EL (cell line): ENCODE results near the gene ZFYVE28.
"Not testable (repeated sequence)": the region's sequence is repeated elsewhere in the genome, so short reads cannot be mapped to it uniquely, and the experiment has no call there.

Experiments used
- DNase-seq: peaks from one replicate; pipeline ENCODE4 v3.0.0-alpha.2; 2016

Gene ZFYVE28

GRCh38 chr4:2388429-2389182 lies 29.8 kb downstream of the ZFYVE28 start:
- no peak for DNase-seq

GRCh38 chr4:2387829-2388228 lies 30.6 kb downstream of the ZFYVE28 start:
- no peak for DNase-seq

DNA sequence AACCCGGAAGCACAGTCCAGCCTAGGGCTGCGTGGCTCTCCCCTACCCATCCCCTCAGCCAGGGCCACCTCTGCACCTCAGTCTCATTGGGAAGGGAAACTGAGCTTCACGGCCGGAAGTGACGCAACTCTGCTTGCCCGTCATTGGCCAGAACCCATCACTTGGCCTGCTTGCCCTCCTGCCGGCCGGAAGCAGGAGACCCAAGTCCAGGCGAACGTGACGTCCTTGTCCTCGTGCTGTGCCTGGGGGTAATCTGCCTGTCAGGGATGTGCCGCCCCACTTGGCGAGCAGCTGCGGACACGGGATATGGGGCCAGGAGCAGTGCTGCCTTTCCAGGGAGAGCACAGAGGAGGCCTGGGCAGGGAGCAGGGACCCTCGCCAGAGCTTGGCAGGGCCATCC lies 31.2 kb downstream of the ZFYVE28 start:
- DNase-seq: no peak

DNA sequence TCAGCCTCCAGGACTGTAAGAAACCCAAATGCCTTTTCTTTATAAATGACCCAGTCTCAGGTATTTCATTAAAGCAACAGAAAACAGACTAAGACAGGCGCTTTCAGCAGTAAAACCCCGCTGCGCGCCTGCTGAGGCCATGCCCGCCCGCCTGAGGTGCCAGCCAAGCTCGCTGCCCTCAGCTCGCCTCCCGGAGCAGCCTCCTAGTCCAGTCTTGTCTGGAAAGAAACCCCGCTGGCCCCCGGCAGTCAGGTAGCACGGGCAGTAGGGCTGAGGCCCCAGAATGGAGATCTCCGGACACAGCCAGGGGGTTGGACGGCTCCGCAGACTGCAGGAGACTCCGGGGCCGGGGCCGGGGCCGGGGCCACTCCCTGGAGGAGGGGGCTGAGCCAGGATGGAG lies 31.7 kb downstream of the ZFYVE28 start:
- no peak for DNase-seq

DNA sequence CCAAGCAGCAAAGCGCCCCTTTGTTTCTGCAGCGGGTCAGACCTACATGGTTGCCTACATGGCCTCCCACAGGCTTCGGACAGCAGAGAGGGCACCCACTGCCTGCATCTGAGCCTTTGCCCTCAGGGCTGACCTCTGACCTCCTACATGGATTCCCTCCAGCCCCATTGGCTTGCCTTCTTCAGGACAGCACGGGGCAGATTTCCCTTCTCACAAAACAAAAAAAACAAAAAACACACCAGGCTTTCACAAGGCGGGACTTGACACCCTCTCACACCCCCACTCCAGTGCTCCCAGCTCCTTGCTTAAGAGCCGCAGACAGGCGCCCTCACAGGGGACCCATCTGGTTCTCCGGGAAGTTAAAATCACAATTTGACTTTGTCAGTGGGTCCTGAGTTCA lies 32.9 kb downstream of the ZFYVE28 start:
- no peak for DNase-seq

GRCh38 chr4:2384245-2384644 lies 34.2 kb downstream of the ZFYVE28 start:
- DNase-seq: no peak

DNA sequence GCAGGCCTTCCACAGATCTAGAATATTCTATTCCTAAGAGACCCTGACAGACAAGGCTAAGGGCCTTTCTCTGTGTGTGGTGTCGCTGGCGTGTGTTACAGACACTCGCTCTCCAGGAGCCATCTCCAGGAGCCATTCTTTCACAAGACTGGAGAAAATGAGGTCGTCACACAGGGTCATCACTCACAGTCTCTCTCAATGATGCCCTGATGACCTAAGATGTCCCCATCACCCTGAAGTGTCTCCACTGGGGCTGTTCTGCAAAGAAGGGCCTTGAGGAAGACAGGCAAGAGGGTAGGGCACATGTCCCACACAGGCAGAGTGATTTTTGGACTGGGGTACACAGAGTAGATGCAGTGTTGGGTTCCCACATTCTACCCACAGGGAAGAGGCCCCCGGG lies 34.7 kb downstream of the ZFYVE28 start:
- no peak for DNase-seq

DNA sequence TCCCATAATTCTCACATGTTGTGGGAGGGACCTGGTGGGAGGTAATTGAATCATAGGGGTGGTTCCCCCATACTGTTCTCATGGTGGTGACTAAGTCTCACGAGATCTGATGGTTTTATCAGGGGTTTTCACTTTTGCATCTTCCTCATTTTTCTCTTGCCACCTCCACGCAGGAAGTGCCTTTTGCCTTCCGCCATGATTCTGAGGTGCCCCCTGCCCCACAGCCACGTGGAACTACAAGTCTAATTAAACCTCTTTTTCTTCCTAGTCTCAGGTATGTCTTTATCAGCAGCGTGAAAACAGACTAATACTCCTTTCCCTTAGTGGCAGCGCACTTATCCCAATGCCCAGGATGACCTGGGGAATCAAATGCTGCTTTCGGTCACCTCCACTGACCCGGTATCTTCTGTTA lies 35.2 kb downstream of the ZFYVE28 start:
- not testable (repeated sequence) for DNase-seq

- DNase-seq: not testable (repeated sequence)
Measured at GRCh38 chr4:2382769-2383202, 35.7 kb downstream of the ZFYVE28 start.

- not testable (repeated sequence) for DNase-seq
Measured at GRCh38 chr4:2380589-2380988, 37.9 kb downstream of the ZFYVE28 start.

- no peak for DNase-seq
Measured at GRCh38 chr4:2378898-2379297, 39.5 kb downstream of the ZFYVE28 start.

DNA sequence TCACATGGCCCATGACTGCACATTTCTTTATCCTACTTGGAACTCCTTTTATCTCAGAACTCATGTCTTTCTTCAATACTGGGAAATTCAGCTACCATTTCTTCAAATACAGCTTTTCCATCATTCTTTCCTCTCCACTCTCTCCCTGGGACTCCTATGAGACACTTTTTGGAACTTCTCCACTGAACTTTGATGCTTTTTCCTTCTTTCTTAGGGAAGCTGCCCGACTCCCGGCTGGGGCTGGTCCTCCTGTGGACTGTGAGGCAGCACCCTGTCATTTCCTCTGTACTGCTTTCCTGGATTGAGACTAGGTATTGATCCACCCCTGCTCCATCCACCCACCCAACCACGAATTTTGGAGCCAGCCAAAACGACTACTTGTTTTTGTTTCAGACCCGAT lies 40.0 kb downstream of the ZFYVE28 start:
- no peak for DNase-seq

DNA sequence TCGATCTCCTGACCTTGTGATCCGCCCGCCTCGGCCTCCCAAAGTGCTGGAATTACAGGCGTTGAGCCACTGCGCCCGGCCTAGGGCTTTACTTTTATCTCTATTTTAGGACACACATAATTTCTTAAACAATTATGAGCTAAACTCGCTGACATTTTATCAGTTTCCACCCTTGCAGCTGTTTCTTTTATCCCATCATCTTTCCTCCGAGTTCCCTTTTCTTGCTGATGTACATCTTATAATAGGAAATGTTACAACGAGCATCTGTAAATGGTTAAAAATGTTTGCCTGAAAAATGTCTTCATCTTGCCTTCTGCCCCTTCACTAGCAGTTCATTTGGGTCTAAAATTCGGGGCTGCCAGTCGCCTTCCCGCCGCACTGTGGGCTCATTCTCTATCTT lies 41.2 kb downstream of the ZFYVE28 start:
- DNase-seq: no peak

GRCh38 chr4:2375427-2375826 lies 43.0 kb downstream of the ZFYVE28 start:
- DNase-seq: no peak

DNA sequence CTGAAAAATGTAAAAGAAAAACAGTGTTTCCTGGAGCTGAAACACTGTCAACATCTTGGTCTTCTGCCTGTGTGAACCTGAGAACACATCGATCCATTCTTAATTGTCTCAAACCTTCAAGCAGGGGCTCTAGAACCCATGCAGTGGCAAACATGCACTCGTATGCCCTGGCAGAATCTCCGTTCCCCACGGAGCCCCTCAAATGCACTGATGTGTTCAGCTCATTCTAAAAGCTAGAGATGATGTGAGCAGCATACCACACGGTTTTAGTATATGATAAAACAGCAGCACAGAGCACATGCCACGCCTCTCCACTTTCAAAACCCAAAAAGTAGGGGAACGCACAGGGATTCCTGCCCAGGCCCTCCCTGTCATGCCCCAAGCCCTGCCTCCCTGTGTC lies 44.9 kb downstream of the ZFYVE28 start:
- no peak for DNase-seq

GRCh38 chr4:2372488-2373030 lies 45.9 kb downstream of the ZFYVE28 start:
- no peak for DNase-seq

GRCh38 chr4:2371765-2372487 lies 46.5 kb downstream of the ZFYVE28 start:
- no peak for DNase-seq

GRCh38 chr4:2370597-2371320 lies 47.7 kb downstream of the ZFYVE28 start:
- no peak for DNase-seq

DNA sequence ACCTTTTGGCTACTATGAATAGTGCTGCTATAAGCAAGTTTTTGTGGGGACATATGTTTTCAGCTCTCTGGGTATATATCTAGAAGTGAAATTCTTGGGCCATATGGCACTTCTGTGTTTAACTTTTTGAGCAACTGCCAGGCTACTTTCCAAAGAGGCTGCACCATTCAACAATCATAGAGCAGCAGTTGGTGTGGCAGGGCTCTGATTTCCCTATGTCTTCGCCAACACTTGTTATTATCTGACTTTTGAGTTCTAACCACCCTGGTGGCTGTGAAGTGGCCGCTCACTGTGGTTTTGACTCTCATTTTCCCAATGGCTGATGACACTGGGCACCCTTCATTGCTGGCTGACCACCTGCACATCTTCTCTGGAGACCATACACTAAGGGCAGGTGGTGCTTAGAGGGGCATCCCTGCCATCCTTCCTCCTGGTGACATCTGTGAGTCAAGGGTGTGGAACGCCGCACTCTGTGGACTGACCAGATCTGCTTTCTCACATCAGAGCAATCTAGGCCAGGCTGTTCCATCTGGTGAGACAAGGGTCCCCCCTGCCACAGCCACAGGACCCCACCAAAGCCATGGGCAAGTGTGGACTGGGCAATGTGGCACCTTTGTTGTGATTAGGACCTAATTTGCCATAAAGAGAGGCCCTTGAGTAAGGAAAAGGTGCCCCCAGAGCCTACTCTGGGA lies 49.6 kb downstream of the ZFYVE28 start:
- DNase-seq: no peak

DNA sequence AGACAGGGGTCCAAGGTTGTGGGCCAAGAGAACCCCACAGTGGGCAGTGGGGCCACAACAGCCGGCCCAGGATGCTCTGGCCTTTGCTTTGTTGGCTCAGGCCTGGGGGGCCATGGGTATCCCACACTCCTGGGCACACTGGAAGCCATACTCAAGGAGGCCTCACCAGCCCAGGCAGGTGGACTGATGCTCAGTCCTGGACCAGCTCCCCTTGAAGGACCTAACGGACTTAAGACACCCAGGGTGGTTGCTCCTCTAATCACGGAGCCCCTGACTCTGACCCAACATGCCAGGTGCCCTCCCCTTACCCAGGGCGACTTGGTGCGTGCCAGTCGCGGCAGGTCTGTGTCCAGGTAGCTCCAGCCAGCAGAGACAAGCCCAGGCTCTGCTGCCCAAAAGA lies 50.8 kb downstream of the ZFYVE28 start:
- no peak for DNase-seq

DNA sequence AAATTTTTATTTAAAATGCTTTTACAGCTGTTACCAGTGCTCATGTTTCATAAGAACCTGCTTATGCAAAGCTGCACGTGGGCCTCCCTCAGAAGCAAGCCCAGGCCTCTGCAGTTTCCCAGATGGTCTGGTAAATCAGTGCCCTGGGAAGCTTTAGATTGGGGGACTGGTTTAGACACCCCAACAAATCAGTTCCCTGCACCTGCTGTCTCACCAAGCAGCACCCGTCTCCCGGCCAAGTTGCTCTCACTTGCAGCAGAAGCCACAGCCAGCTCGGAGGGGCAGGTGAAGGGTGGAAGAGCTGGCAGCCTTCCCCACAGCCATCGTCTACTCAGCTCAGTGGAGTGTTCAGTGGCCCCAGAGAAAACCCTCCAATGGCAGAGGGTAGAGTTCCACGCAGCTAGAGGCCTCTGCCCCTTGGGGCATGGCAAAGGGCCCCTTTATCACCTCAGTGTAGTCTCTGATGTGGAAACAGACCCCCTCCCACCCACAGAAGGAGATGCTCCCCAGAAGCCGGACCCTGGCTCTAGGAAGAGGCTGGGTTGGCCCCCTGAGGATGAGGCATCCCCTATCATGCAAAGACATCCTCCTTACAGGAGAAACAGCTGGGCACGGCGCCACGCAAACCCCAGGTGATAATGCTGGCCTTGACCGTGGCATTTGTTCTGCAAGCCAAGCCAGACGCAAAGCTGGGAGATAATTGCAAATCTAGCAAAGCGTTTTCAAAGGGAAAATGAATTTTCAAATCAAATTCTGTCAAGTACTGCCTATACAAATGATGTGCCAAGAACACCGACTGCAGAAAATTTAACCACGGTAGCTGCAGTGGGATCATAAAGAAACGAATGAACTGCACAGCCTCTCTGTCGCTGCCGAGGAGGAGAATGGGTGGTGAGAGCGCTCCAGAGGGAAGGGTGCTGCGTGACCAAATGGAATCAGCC lies 51.9 kb downstream of the ZFYVE28 start:
- no peak for DNase-seq

GRCh38 chr4:2365913-2366210 lies 52.6 kb downstream of the ZFYVE28 start:
- DNase-seq: no peak
